Suprapubic skin (tissue), 4 donors: ENCODE measurements around the gene NPEPL1. TPM values are rescaled to one million over a fixed set of nuclear protein-coding genes. Genes with fewer than 3 reads are reported as not detected.

Experiments used
- DNase-seq, 2 donors: peaks; one replicate each; pipeline ENCODE4 v3.0.0-alpha.2; 2019; ENCODE audit warnings: low spot score in 2 of 2
- H3K27ac ChIP-seq: fragments of 200-600 bp; sonication (generic); one replicate; pipeline ENCODE4 v1.5.1; 2019
- H3K27me3 ChIP-seq: fragments of 200-600 bp; sonication (generic); one replicate; pipeline ENCODE4 v1.5.1; 2019
- H3K36me3 ChIP-seq: fragments of 200-600 bp; sonication (generic); one replicate; pipeline ENCODE4 v1.5.1; 2019
- H3K4me1 ChIP-seq: fragments of 200-600 bp; sonication (generic); one replicate; pipeline ENCODE4 v1.5.1; 2019
- H3K4me3 ChIP-seq: fragments of 200-600 bp; sonication (generic); one replicate; pipeline ENCODE4 v1.5.1; 2019; ENCODE audit warnings: mild to moderate bottlenecking
- H3K9me3 ChIP-seq: fragments of 200-600 bp; sonication (generic); one replicate; pipeline ENCODE4 v1.5.1; 2019
- CTCF ChIP-seq, 2 donors: fragments of 200-600 bp in 1 of 2; fragments of 450-650 bp in 1 of 2; sonication (generic) in 1 of 2; IDR thresholded peaks; one replicate each; pipeline ENCODE4 v1.5.1; 2016 to 2019; ENCODE audit warnings: antibody characterized with exemption in 2 of 2, mild to moderate bottlenecking in 1 of 2, moderate library complexity in 1 of 2
- EP300 ChIP-seq: sonication (generic); formaldehyde crosslinking; IDR thresholded peaks from one replicate; pipeline ENCODE4 v1.6.1; 2017; ENCODE audit warnings: antibody characterized with exemption
- POLR2A ChIP-seq, 2 donors: fragments of 450-650 bp; IDR thresholded peaks; one replicate each; pipeline ENCODE4 v1.6.1; 2017; ENCODE audit warnings: antibody characterized with exemption in 2 of 2, mild to moderate bottlenecking in 2 of 2, moderate library complexity in 2 of 2
- POLR2AphosphoS5 ChIP-seq, 3 donors: sonication (generic); formaldehyde crosslinking; IDR thresholded peaks; one replicate each; pipeline ENCODE4 v1.6.1; 2017; ENCODE audit warnings: antibody characterized with exemption in 3 of 3
- WGBS: methylation state at CpG from one replicate; pipeline ENCODE4 v1.1.5; 2018; 5-methylcytosine and 5-hydroxymethylcytosine counted together
- total RNA-seq, 4 donors: library from RNA; depleted of rRNA; stranded (reverse); fragments of >200 nt; gene quantifications; one replicate each; pipeline ENCODE4 v1.1.0, GENCODE V29; 2016

Gene NPEPL1
- total RNA-seq, 4 donors from 2014 or later, result 21.0 to 69.2 (median 42.0) TPM

GRCh38 chr20:58691773-58692578 lies 624 bp upstream of the NPEPL1 start:
- 53% methylated on average over 24 of the region's 31 CpGs for WGBS
- TF ChIP-seq CTCF (IDR thresholded peaks at IDR 0.05), result no peak
- TF ChIP-seq POLR2AphosphoS5 (IDR thresholded peaks at IDR 0.05), result no peak
- TF ChIP-seq POLR2A (IDR thresholded peaks at IDR 0.05), result no peak
- peak overlapping the region; percentile 58 for H3K4me3 ChIP-seq
- no peaks in the 10 kb centered on the region for H3K9me3 ChIP-seq
- H3K36me3 ChIP-seq, result peaks cover 20% of the 10 kb centered on the region
- peak; percentile 85 to 91 for DNase-seq
- peak overlapping the region; percentile 92 for H3K27ac ChIP-seq
- H3K27me3 ChIP-seq, result no peaks in the 10 kb centered on the region
- H3K4me1 ChIP-seq, result peaks cover 44% of the 10 kb centered on the region

GRCh38 chr20:58693226-58694006 lies 816 bp downstream of the NPEPL1 start:
- 33% methylated on average over 27 of the region's 51 CpGs for WGBS
- TF ChIP-seq EP300, result no peak
- TF ChIP-seq POLR2AphosphoS5 (IDR thresholded peaks at IDR 0.05), result no peak
- Histone ChIP-seq H3K36me3 (peaks cover 32% of the 10 kb centered on the region), H3K27me3 (no peaks in the 10 kb centered on the region), H3K4me1 (peaks cover 44% of the 10 kb centered on the region), H3K27ac (peak overlapping the region; percentile 78), H3K4me3 (peak overlapping the region; percentile 58), H3K9me3 (no peaks in the 10 kb centered on the region)
- peak in 1 of 2 donors; percentile 71 for DNase-seq

- WGBS, result 86% methylated on average over 16 of the region's 33 CpGs
- no peaks in the 10 kb centered on the region for H3K27me3 ChIP-seq
- H3K36me3 ChIP-seq, result peaks cover 43% of the 10 kb centered on the region
- peaks cover 39% of the 10 kb centered on the region for H3K4me1 ChIP-seq
- H3K4me3 ChIP-seq, result no peak overlapping the region
- DNase-seq, result peak in 1 of 2 donors; percentile 74
- TF ChIP-seq POLR2AphosphoS5 (IDR thresholded peaks at IDR 0.05) (no peak), EP300 (no peak), POLR2A (IDR thresholded peaks at IDR 0.05) (no peak), CTCF (IDR thresholded peaks at IDR 0.05) (no peak)
- no peaks in the 10 kb centered on the region for H3K9me3 ChIP-seq
- no peak overlapping the region for H3K27ac ChIP-seq
Observed at GRCh38 chr20:58694241-58695083, 1.9 kb downstream of the NPEPL1 start.

GRCh38 chr20:58695084-58695722 lies 2.6 kb downstream of the NPEPL1 start:
- Histone ChIP-seq H3K36me3 (peaks cover 50% of the 10 kb centered on the region), H3K9me3 (no peaks in the 10 kb centered on the region), H3K4me3 (no peak overlapping the region), H3K27ac (no peak overlapping the region), H3K4me1 (peaks cover 34% of the 10 kb centered on the region), H3K27me3 (no peaks in the 10 kb centered on the region)
- TF ChIP-seq POLR2AphosphoS5 (IDR thresholded peaks at IDR 0.05), result no peak
- TF ChIP-seq POLR2A (IDR thresholded peaks at IDR 0.05), result no peak
- no peak for TF ChIP-seq CTCF (IDR thresholded peaks at IDR 0.05)
- TF ChIP-seq EP300, result no peak
- DNase-seq, result no peak
- WGBS, result 88% methylated on average over 9 of the region's 9 CpGs

GRCh38 chr20:58695895-58696375 lies 3.3 kb downstream of the NPEPL1 start:
- TF ChIP-seq POLR2AphosphoS5 (IDR thresholded peaks at IDR 0.05) (no peak), POLR2A (IDR thresholded peaks at IDR 0.05) (no peak), CTCF (IDR thresholded peaks at IDR 0.05) (no peak), EP300 (no peak)
- H3K27me3 ChIP-seq, result no peaks in the 10 kb centered on the region
- H3K36me3 ChIP-seq, result peaks cover 51% of the 10 kb centered on the region
- H3K27ac ChIP-seq, result no peak overlapping the region
- no peak for DNase-seq
- peaks cover 26% of the 10 kb centered on the region for H3K4me1 ChIP-seq
- no peak overlapping the region for H3K4me3 ChIP-seq
- no peaks in the 10 kb centered on the region for H3K9me3 ChIP-seq
- WGBS, result 92% methylated on average over 10 of the region's 10 CpGs
